Measurements from ENCODE around the gene RPA3.
A peak's percentile ranks its signal among the peaks of the same experiment; 100 is the strongest.

RPA3 gene

GRCh38 chr7:7732621-7733281 lies 14.3 kb upstream of the RPA3 start:
- DNase-seq (ENCODE audit: low spot score): no peak

- no peak for DNase-seq (ENCODE audit: low spot score)
Measured at GRCh38 chr7:7731732-7732131, 13.3 kb upstream of the RPA3 start.

GRCh38 chr7:7720750-7721621 lies 2.6 kb upstream of the RPA3 start:
- DNase-seq (ENCODE audit: low spot score): no peak

GRCh38 chr7:7720193-7720592 lies 1.8 kb upstream of the RPA3 start:
- no peak for DNase-seq (ENCODE audit: low spot score)

- DNase-seq (ENCODE audit: low spot score): peak; percentile 80
Measured at GRCh38 chr7:7719236-7719635, 829 bp upstream of the RPA3 start.

- DNase-seq (ENCODE audit: low spot score): no peak
Measured at GRCh38 chr7:7713730-7714129, 4.7 kb downstream of the RPA3 start.

GRCh38 chr7:7710469-7710868 lies 7.9 kb downstream of the RPA3 start:
- DNase-seq (ENCODE audit: low spot score): no peak

GRCh38 chr7:7709291-7709690 lies 9.1 kb downstream of the RPA3 start:
- DNase-seq (ENCODE audit: low spot score): no peak

GRCh38 chr7:7707806-7708205 lies 10.6 kb downstream of the RPA3 start:
- DNase-seq (ENCODE audit: low spot score): no peak

GRCh38 chr7:7707246-7707645 lies 11.2 kb downstream of the RPA3 start:
- DNase-seq (ENCODE audit: low spot score): no peak

GRCh38 chr7:7706556-7707172 lies 11.7 kb downstream of the RPA3 start:
- DNase-seq (ENCODE audit: low spot score): no peak

- no peak for DNase-seq (ENCODE audit: low spot score)
Measured at GRCh38 chr7:7706101-7706511, 12.3 kb downstream of the RPA3 start.

- no peak for DNase-seq (ENCODE audit: low spot score)
Measured at GRCh38 chr7:7705318-7705717, 13.1 kb downstream of the RPA3 start.

- DNase-seq (ENCODE audit: low spot score): no peak
Measured at GRCh38 chr7:7704867-7705266, 13.5 kb downstream of the RPA3 start.

GRCh38 chr7:7703427-7703826 lies 15.0 kb downstream of the RPA3 start:
- no peak for DNase-seq (ENCODE audit: low spot score)

GRCh38 chr7:7702826-7703225 lies 15.6 kb downstream of the RPA3 start:
- no peak for DNase-seq (ENCODE audit: low spot score)

GRCh38 chr7:7701527-7701926 lies 16.9 kb downstream of the RPA3 start:
- no peak for DNase-seq (ENCODE audit: low spot score)

- DNase-seq (ENCODE audit: low spot score): no peak
Measured at GRCh38 chr7:7699970-7700369, 18.4 kb downstream of the RPA3 start.

GRCh38 chr7:7699380-7699779 lies 19.0 kb downstream of the RPA3 start:
- DNase-seq (ENCODE audit: low spot score): no peak

- no peak for DNase-seq (ENCODE audit: low spot score)
Measured at GRCh38 chr7:7698930-7699329, 19.5 kb downstream of the RPA3 start.

GRCh38 chr7:7696458-7697119 lies 21.8 kb downstream of the RPA3 start:
- DNase-seq (ENCODE audit: low spot score): no peak

- DNase-seq (ENCODE audit: low spot score): no peak
Measured at GRCh38 chr7:7695111-7695817, 23.1 kb downstream of the RPA3 start.
